HEK293T (cell line): ENCODE measurements around the gene FAM180A.

Experiments
- CTCF ChIA-PET: fragments of 350-600 bp; formaldehyde crosslinking; extraction: SDS; loops from one replicate; lab custom pipeline; 2021; ENCODE audit warnings: antibody characterized with exemption, inconsistent platforms; lab: Yijun Ruan, JAX
- POLR2A ChIA-PET: fragments of 350-600 bp; formaldehyde crosslinking; extraction: SDS; loops from one replicate; lab custom pipeline; 2020; ENCODE audit warnings: antibody characterized with exemption, inconsistent platforms; lab: Yijun Ruan, JAX
- DNase-seq: peaks from one replicate; pipeline ENCODE4 v3.0.0; 2012; ENCODE audit warnings: mixed read lengths; ENCODE audit errors: extremely low spot score
- ARNT ChIP-seq: fragments of 450-650 bp; IDR thresholded peaks from 2 replicates; pipeline ENCODE4 v1.6.1; 2017; ENCODE audit warnings: mild to moderate bottlenecking
- BHLHE40 ChIP-seq: fragments of 450-650 bp; IDR thresholded peaks from 2 replicates; pipeline ENCODE4 v1.6.1; 2016; ENCODE audit warnings: mild to moderate bottlenecking, moderate library complexity, borderline replicate concordance
- CTBP1 ChIP-seq: fragments of 450-650 bp; IDR thresholded peaks from 2 replicates; pipeline ENCODE4 v1.6.1; 2016; ENCODE audit warnings: borderline replicate concordance
- ELF4 ChIP-seq: fragments of 450-650 bp; IDR thresholded peaks from 2 replicates; pipeline ENCODE4 v1.6.1; 2017; ENCODE audit warnings: antibody characterized with exemption
- FOXA1 ChIP-seq: fragments of 450-650 bp; IDR thresholded peaks from 2 replicates; pipeline ENCODE4 v1.6.1; 2016; ENCODE audit warnings: mild to moderate bottlenecking
- FOXK2 ChIP-seq: fragments of 450-650 bp; IDR thresholded peaks from 2 replicates; pipeline ENCODE4 v1.6.1; 2016; ENCODE audit warnings: mild to moderate bottlenecking
- FOXM1 ChIP-seq: fragments of 450-650 bp; IDR thresholded peaks from 2 replicates; pipeline ENCODE4 v1.6.1; 2017; ENCODE audit warnings: mild to moderate bottlenecking, borderline replicate concordance
- HDGF ChIP-seq: fragments of 450-650 bp; IDR thresholded peaks from 2 replicates; pipeline ENCODE4 v1.6.1; 2017; ENCODE audit warnings: antibody characterized with exemption, borderline replicate concordance
- L3MBTL2 ChIP-seq: fragments of 450-650 bp; conservative IDR thresholded peaks from 2 replicates; pipeline ENCODE4 v1.6.1; 2016; ENCODE audit warnings: mild to moderate bottlenecking
- LEF1 ChIP-seq: fragments of 450-650 bp; IDR thresholded peaks from 2 replicates; pipeline ENCODE4 v1.6.1; 2017; ENCODE audit warnings: mild to moderate bottlenecking, borderline replicate concordance
- NFRKB ChIP-seq: fragments of 450-650 bp; IDR thresholded peaks from 2 replicates; pipeline ENCODE4 v1.6.1; 2016; ENCODE audit warnings: mild to moderate bottlenecking, moderate library complexity
- SP1 ChIP-seq: fragments of 450-650 bp; IDR thresholded peaks from 2 replicates; pipeline ENCODE4 v1.6.1; 2017
- SUZ12 ChIP-seq: fragments of 450-650 bp; IDR thresholded peaks from 2 replicates; pipeline ENCODE4 v1.6.1; 2016; ENCODE audit warnings: mild to moderate bottlenecking
- TARDBP ChIP-seq: fragments of 450-650 bp; IDR thresholded peaks from 2 replicates; pipeline ENCODE4 v1.6.1; 2016
- ZNF384 ChIP-seq: fragments of 450-650 bp; IDR thresholded peaks from 2 replicates; pipeline ENCODE4 v1.6.1; 2016
- TF ChIP-seq, protein P1 (sequence below): fragments of 450-650 bp; IDR thresholded peaks from 2 replicates; pipeline ENCODE4 v1.6.1; 2016

Gene FAM180A

DNA sequence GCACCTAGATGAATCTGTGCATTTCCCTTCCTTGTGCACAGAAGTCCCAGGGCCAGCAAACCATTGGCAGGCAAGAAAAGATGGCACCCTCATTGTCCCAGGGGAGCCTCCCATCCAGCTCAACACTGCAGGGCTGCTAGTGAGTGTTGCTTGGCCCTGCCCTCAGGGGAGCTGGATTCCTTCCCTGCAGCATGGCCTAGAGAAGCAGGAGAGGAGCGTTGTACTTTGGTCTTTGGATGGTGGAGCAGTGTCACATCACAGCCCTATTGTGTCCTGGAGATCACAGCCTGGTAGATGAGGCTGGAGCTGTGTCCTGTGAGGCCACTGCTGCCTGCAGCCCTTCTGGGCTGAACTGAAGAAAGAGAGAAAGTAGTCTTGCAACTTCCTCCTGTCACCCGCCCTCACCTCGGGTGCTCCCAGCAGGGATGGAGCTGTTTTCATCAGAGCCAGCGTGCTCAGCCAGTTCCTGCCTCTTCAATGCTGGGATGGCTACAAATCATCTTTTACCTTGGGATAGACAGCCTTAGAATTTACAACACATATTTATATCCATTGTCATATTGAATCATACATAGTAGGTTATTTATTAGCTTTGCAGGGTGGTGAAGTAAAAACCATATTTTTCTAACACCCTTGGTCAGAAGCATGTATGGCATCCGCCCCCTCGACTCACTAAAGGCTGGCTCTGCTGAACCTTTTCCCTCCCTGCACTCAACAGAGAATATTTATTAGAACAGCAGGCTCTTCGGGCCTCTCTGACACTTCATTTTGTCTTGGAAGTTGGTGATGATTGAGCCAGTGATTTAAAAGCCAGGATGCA is 43.1 kb upstream of the FAM180A start:
- CTCF ChIA-PET, result interaction anchor here (0.6 to 0.9 kb wide), 2 partner anchors 79 to 286 kb away, joined by 3 to 4 read pairs; no protein-coding TSS in a partner anchor
- POLR2A ChIA-PET, result no interaction called here
- DNase-seq, result no peak
- TF ChIP-seq ELF4, result no peak
- no peak for TF ChIP-seq TARDBP
- TF ChIP-seq SUZ12, result no peak
- no peak for TF ChIP-seq FOXA1
- no peak for TF ChIP-seq LEF1
- TF ChIP-seq FOXK2, result no peak
- TF ChIP-seq ZNF384, result no peak
- TF ChIP-seq HDGF, result no peak
- TF ChIP-seq NFRKB, result no peak
- no peak for TF ChIP-seq L3MBTL2
- TF ChIP-seq ARNT, result no peak
- no peak for TF ChIP-seq FOXM1
- TF ChIP-seq SP1, result no peak
- TF ChIP-seq BHLHE40, result no peak
- TF ChIP-seq, protein P1, sequence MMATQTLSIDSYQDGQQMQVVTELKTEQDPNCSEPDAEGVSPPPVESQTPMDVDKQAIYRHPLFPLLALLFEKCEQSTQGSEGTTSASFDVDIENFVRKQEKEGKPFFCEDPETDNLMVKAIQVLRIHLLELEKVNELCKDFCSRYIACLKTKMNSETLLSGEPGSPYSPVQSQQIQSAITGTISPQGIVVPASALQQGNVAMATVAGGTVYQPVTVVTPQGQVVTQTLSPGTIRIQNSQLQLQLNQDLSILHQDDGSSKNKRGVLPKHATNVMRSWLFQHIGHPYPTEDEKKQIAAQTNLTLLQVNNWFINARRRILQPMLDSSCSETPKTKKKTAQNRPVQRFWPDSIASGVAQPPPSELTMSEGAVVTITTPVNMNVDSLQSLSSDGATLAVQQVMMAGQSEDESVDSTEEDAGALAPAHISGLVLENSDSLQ, result no peak
- TF ChIP-seq CTBP1, result no peak

DNA sequence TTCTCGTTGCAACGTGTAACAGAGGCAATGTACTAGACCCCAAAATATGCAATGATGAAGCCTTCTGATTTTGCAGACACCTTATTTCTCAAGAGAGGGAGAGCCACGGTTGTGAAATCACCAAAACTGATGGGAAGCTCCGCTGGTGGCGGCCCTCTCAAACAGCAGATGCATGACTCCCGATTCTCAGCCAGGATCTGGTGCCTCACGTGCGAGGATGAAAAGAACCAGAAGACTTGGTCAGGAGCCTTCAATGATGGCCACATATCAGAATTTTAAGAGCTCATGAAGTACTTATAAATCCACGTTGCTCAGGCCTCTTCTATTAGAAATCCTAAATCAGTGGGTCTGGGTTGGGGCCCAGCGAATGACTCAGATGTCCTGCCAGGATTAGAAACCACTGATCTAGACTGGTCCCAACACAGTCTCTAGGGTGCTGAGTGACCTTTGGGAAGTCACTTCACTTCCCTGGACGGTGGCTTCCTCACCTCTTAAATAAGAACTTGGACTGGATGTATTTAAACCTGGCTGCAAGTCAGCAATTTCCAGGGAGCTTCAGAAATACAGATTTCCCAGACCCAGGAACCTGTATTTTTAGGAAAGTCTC is 41.9 kb upstream of the FAM180A start:
- TF ChIP-seq FOXK2, result no peak
- no peak for TF ChIP-seq LEF1
- no peak for TF ChIP-seq NFRKB
- TF ChIP-seq L3MBTL2, result no peak
- TF ChIP-seq TARDBP, result no peak
- TF ChIP-seq ELF4, result no peak
- TF ChIP-seq ZNF384, result no peak
- no peak for TF ChIP-seq SUZ12
- no peak for TF ChIP-seq HDGF
- no peak for TF ChIP-seq SP1
- TF ChIP-seq ARNT, result no peak
- TF ChIP-seq, protein P1, result no peak
- TF ChIP-seq BHLHE40, result no peak
- no peak for TF ChIP-seq FOXA1
- TF ChIP-seq FOXM1, result no peak
- TF ChIP-seq CTBP1, result no peak
- POLR2A ChIA-PET, result no interaction called here
- DNase-seq, result no peak
- CTCF ChIA-PET, result interaction anchor here (0.6 kb wide), 1 partner anchor 16 kb away, joined by 3 read pairs; no protein-coding TSS in a partner anchor

DNA sequence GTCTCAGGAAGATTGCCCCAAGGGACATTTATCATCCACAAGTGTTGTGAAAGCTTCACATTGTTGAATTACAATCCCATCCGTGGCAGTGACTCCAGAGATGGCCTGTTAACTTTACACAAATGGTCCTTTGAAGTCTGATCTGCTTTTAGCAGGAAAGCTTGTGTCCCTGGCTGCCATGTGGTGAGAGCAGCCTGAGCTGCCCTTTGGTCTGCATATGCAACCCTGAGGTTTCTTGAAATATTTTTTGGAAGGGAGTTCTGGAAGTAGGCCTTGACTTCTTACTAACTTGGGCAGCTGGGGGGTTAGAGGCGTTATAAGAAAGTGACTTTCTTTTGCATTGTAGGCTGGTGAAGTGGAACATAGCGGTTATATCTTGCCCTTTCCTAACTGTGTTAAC is 41.3 kb upstream of the FAM180A start:
- DNase-seq, result no peak
- TF ChIP-seq FOXA1 (no peak), SP1 (no peak), TARDBP (no peak), FOXM1 (no peak), BHLHE40 (no peak), HDGF (no peak), CTBP1 (no peak), ELF4 (no peak), ARNT (no peak), LEF1 (no peak), L3MBTL2 (no peak), ZNF384 (no peak), FOXK2 (no peak), SUZ12 (no peak), NFRKB (no peak)
- TF ChIP-seq, protein P1, result no peak
- CTCF ChIA-PET, result no interaction called here
- POLR2A ChIA-PET, result no interaction called here

DNA sequence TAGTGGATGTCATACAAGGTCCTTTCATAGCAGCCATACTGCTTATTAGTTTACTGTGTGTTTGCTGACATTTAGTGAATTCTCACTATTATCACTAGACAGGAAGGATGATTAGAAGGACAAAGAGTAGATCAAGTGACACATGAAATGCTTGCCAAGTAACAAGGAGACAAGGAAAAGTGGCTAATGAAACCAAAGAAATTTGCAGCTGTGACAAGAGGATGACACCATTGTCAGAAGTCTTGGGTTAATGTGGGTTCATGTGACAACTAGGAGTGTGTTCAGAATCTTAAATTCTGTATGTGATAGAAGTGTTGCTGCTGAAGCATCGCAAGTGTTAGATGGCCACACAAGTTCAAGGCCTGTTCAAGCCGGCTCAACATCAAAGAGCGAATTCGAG is 40.8 kb upstream of the FAM180A start:
- no peak for TF ChIP-seq ELF4
- no peak for TF ChIP-seq NFRKB
- TF ChIP-seq CTBP1, result no peak
- no peak for TF ChIP-seq BHLHE40
- TF ChIP-seq FOXM1, result no peak
- TF ChIP-seq HDGF, result no peak
- TF ChIP-seq TARDBP, result no peak
- TF ChIP-seq ZNF384, result no peak
- CTCF ChIA-PET, result no interaction called here
- POLR2A ChIA-PET, result no interaction called here
- DNase-seq, result no peak

DNA sequence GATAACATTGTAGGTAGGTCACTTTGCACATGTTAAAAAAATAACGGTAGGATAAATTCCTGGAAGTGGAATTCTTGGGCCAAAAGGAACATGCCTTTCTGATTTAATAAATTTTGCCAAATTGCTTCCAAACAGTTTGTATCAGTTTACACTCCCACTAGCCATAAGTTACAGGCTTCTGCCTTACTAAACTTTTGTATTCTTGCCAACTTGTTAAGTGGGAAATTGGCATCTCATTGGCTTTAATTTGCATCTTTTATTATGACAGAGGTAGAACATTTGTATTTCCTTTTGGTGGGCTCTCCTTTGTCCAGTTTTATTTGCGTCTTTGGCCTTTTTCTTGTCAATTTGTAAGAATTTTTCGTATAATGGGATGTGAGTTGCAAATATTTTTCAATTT is 38.3 kb upstream of the FAM180A start:
- CTCF ChIA-PET, result interaction anchor here (0.6 kb wide), 1 partner anchor 1344 kb away, joined by 3 read pairs; no protein-coding TSS in a partner anchor
- TF ChIP-seq HDGF (no peak), LEF1 (no peak), FOXA1 (no peak), BHLHE40 (no peak), ELF4 (no peak), TARDBP (no peak), CTBP1 (no peak), NFRKB (no peak)
- POLR2A ChIA-PET, result no interaction called here
- DNase-seq, result no peak
